Liver (tissue), 3 donors: ENCODE results near the gene MAG.

Experiments used
- ATF3 ChIP-seq: IDR thresholded peaks from 2 replicates; pipeline ENCODE4 v1.6.1; 2016; ENCODE audit warnings: antibody characterized with exemption
- CTCF ChIP-seq: fragments of 150-350 bp; IDR thresholded peaks from 2 replicates; pipeline ENCODE4 v1.5.1; 2017; ENCODE audit warnings: improper control_type of control experiment, low read depth, low read length; ENCODE audit not compliant: missing input control
- FOXA1 ChIP-seq: IDR thresholded peaks from 2 replicates; pipeline ENCODE4 v1.6.1; 2016; ENCODE audit warnings: antibody characterized with exemption
- GABPA ChIP-seq, 2 donors: IDR thresholded peaks in 1 of 2; conservative IDR thresholded peaks in 1 of 2; 2 replicates each; pipeline ENCODE4 v1.6.1; 2016; ENCODE audit warnings: antibody characterized with exemption in 2 of 2, mild to moderate bottlenecking in 1 of 2, moderate library complexity in 1 of 2
- HNF4A ChIP-seq, 2 donors: conservative IDR thresholded peaks; 2 replicates each; pipeline ENCODE4 v1.6.1; 2016; ENCODE audit warnings: antibody characterized with exemption in 2 of 2, mild to moderate bottlenecking in 2 of 2
- HNF4G ChIP-seq: IDR thresholded peaks from 2 replicates; pipeline ENCODE4 v1.6.1; 2016; ENCODE audit warnings: antibody characterized with exemption
- JUND ChIP-seq, 2 donors: IDR thresholded peaks; 2 replicates each; pipeline ENCODE4 v1.6.1; 2016; ENCODE audit warnings: antibody characterized with exemption in 2 of 2
- REST ChIP-seq: IDR thresholded peaks from 2 replicates; pipeline ENCODE4 v1.6.1; 2016; ENCODE audit warnings: antibody characterized with exemption, mild to moderate bottlenecking
- SP1 ChIP-seq: IDR thresholded peaks from 2 replicates; pipeline ENCODE4 v1.6.1; 2018; ENCODE audit warnings: antibody characterized with exemption, mild to moderate bottlenecking
- TAF1 ChIP-seq: conservative IDR thresholded peaks from 2 replicates; pipeline ENCODE4 v1.6.1; 2016; ENCODE audit warnings: antibody characterized with exemption, mild to moderate bottlenecking
- donor health status: healthy.
- donor health status: healthy.

- TF ChIP-seq REST (no peak), CTCF (no peak), HNF4A (conservative IDR thresholded peaks at IDR 0.05) (no peak), JUND (IDR thresholded peaks at IDR 0.05) (no peak), GABPA (IDR thresholded peaks at IDR 0.05 in 1 of 2, conservative IDR thresholded peaks at IDR 0.05 in 1 of 2) (no peak), ATF3 (no peak), TAF1 (no peak), HNF4G (no peak), SP1 (no peak), FOXA1 (no peak)
Observed at GRCh38 chr19:35305181-35305580, 13.2 kb downstream of the MAG start.
